Tibial nerve (tissue), 4 donors: Measurements from ENCODE around the gene OVCH1. TPM values are rescaled to one million over a fixed set of nuclear protein-coding genes. Genes with fewer than 3 reads are reported as not detected.

Experiments
- DNase-seq, 2 donors: peaks; one replicate each; pipeline ENCODE4 v3.0.0-alpha.2; 2019; ENCODE audit warnings: low spot score in 2 of 2
- H3K27ac ChIP-seq, 4 donors: fragments of 200-600 bp; sonication (generic) in 3 of 4; one replicate each; pipeline ENCODE4 v1.5.1; 2017 to 2019; ENCODE audit warnings: mild to moderate bottlenecking in 1 of 4
- H3K27me3 ChIP-seq, 2 donors: fragments of 200-600 bp; sonication (generic) in 1 of 2; one replicate each; pipeline versions ENCODE4 v1.5.1 to v1.6.0; 2017 to 2019
- H3K36me3 ChIP-seq, 3 donors: fragments of 200-600 bp; sonication (generic); one replicate each; pipeline ENCODE4 v1.5.1; 2018 to 2019
- H3K4me1 ChIP-seq, 4 donors: fragments of 200-600 bp; sonication (generic) in 3 of 4; one replicate each; pipeline ENCODE4 v1.5.1; 2017 to 2019
- H3K4me3 ChIP-seq, 4 donors: fragments of 200-600 bp; sonication (generic) in 3 of 4; one replicate each; pipeline ENCODE4 v1.5.1; 2017 to 2019; ENCODE audit warnings: mild to moderate bottlenecking in 1 of 4, moderate library complexity in 1 of 4
- H3K9me3 ChIP-seq, 4 donors: fragments of 200-600 bp; sonication (generic) in 3 of 4; one replicate each; pipeline ENCODE4 v1.5.1; 2017 to 2019
- EP300 ChIP-seq, 2 donors: sonication (generic); formaldehyde crosslinking; IDR thresholded peaks; one replicate each; pipeline ENCODE4 v1.6.1; 2017; ENCODE audit warnings: antibody characterized with exemption in 2 of 2, mild to moderate bottlenecking in 1 of 2
- POLR2A ChIP-seq, 2 donors: fragments of 450-650 bp; IDR thresholded peaks; one replicate each; pipeline ENCODE4 v1.6.1; 2017; ENCODE audit warnings: antibody characterized with exemption in 2 of 2, mild to moderate bottlenecking in 2 of 2, moderate library complexity in 2 of 2
- WGBS, 2 donors: methylation state at CpG; one replicate each; pipeline ENCODE4 v1.1.5; 2018; 5-methylcytosine and 5-hydroxymethylcytosine counted together
- total RNA-seq, 4 donors: library from RNA; depleted of rRNA; stranded (reverse); fragments of >200 nt; gene quantifications; one replicate each; pipeline ENCODE4 v1.1.0, GENCODE V29; 2016
- TF ChIP-seq, protein P1 (sequence below), 5 experiments: fragments of 200-600 bp in 3 of 5; fragments of 450-650 bp in 2 of 5; sonication (generic) in 3 of 5; IDR thresholded peaks; one replicate each; pipeline ENCODE4 v1.5.1; 2016 to 2019; ENCODE audit warnings: antibody characterized with exemption in 5 of 5, mild to moderate bottlenecking in 3 of 5, moderate library complexity in 2 of 5

OVCH1 gene, protein sequence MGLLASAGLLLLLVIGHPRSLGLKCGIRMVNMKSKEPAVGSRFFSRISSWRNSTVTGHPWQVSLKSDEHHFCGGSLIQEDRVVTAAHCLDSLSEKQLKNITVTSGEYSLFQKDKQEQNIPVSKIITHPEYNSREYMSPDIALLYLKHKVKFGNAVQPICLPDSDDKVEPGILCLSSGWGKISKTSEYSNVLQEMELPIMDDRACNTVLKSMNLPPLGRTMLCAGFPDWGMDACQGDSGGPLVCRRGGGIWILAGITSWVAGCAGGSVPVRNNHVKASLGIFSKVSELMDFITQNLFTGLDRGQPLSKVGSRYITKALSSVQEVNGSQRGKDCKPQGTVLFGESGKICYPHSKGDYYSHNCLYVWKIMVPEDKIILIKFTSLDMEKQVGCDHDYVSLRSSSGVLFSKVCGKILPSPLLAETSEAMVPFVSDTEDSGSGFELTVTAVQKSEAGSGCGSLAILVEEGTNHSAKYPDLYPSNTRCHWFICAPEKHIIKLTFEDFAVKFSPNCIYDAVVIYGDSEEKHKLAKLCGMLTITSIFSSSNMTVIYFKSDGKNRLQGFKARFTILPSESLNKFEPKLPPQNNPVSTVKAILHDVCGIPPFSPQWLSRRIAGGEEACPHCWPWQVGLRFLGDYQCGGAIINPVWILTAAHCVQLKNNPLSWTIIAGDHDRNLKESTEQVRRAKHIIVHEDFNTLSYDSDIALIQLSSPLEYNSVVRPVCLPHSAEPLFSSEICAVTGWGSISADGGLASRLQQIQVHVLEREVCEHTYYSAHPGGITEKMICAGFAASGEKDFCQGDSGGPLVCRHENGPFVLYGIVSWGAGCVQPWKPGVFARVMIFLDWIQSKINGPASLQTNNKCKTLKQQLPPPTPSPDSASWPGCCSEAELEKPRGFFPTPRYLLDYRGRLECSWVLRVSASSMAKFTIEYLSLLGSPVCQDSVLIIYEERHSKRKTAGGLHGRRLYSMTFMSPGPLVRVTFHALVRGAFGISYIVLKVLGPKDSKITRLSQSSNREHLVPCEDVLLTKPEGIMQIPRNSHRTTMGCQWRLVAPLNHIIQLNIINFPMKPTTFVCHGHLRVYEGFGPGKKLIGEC
- under 1 TPM in 2 of 4 donors, not detected in 2; 0.20 to 0.21 TPM for total RNA-seq

DNA sequence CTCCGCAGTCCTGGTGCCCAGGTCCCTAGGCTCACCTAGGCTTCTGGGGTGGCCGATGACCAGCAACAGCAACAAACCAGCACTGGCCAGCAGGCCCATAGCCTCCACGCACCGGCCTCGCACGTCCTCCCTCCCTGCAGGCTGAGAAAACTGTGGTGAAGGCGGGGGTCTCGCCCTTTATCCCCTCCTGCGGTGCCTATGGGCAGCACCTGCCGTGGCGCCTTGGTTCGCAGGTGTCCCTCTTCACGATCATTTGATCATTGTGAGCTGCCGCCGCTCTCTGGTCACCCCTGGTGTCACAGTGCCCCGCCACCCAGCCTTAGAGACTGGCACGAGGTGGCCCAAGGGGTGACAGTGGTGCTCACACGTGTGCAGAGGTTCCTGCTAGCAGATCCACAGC, at the start of gene OVCH1:
Gene OVCH1, minus strand, starts transcription at position 99 of the 400 bp plus-strand sequence. Its CDS starts 0 bp downstream, at position 99.
- no peak within 1 kb of the TSS for H3K4me3 ChIP-seq
- 96 to 97% methylated on average over 16 to 18 of the region's 18 CpGs for WGBS, 2 donors
- TF ChIP-seq EP300 (IDR thresholded peaks at IDR 0.05) (no peak), POLR2A (IDR thresholded peaks at IDR 0.05) (no peak)
- TF ChIP-seq, protein P1, sequence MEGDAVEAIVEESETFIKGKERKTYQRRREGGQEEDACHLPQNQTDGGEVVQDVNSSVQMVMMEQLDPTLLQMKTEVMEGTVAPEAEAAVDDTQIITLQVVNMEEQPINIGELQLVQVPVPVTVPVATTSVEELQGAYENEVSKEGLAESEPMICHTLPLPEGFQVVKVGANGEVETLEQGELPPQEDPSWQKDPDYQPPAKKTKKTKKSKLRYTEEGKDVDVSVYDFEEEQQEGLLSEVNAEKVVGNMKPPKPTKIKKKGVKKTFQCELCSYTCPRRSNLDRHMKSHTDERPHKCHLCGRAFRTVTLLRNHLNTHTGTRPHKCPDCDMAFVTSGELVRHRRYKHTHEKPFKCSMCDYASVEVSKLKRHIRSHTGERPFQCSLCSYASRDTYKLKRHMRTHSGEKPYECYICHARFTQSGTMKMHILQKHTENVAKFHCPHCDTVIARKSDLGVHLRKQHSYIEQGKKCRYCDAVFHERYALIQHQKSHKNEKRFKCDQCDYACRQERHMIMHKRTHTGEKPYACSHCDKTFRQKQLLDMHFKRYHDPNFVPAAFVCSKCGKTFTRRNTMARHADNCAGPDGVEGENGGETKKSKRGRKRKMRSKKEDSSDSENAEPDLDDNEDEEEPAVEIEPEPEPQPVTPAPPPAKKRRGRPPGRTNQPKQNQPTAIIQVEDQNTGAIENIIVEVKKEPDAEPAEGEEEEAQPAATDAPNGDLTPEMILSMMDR (IDR thresholded peaks at IDR 0.05), result no peak
- no peaks in the 10 kb centered on the region for H3K27me3 ChIP-seq
- no peaks in the 10 kb centered on the region for H3K36me3 ChIP-seq
- no peaks in the 10 kb centered on the region for H3K4me1 ChIP-seq
- H3K27ac ChIP-seq, result no peak within 1 kb of the TSS
- no peak for DNase-seq
- H3K9me3 ChIP-seq, result no peaks in the 10 kb centered on the region

DNA sequence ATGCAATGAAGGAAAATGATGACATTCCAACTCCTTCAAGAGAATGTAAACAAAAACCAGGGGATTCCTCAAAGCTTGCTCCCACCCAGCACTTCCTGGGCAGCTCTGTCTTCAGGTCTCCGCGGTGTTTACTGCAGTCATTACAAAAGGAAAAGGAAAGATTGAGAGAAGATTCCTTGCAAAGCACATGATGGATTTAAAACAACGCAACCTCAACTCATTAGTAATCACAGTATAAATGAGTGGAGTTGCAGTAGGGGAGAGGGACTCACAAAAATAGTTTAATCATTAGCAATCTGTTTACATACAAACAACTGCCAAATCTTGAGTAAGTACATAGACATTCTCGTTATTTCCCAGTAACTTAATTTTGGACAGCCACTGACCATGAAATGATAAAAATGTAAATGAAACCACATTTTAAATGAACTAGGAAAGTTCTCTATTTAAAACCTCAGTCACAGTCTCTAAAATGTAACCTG, 49.7 kb upstream of the OVCH1 start:
- DNase-seq, result no peak
- 56 to 57% methylated on average over 4 of the region's 4 CpGs for WGBS, 2 donors
- TF ChIP-seq POLR2A (IDR thresholded peaks at IDR 0.05), result no peak
- TF ChIP-seq EP300 (IDR thresholded peaks at IDR 0.05), result no peak
- TF ChIP-seq, protein P1 (IDR thresholded peaks at IDR 0.05), result no peak
- H3K36me3 ChIP-seq, result no peaks in the 10 kb centered on the region
- peaks cover 0 to 31% (median 0%) of the 10 kb centered on the region in 4 donors for H3K4me1 ChIP-seq
- no peaks in the 10 kb centered on the region for H3K27me3 ChIP-seq
- H3K4me3 ChIP-seq, result no peak overlapping the region
- H3K9me3 ChIP-seq, result no peaks in the 10 kb centered on the region
- peak overlapping the region in 2 of 4 donors; percentile 12 to 19 for H3K27ac ChIP-seq

DNA sequence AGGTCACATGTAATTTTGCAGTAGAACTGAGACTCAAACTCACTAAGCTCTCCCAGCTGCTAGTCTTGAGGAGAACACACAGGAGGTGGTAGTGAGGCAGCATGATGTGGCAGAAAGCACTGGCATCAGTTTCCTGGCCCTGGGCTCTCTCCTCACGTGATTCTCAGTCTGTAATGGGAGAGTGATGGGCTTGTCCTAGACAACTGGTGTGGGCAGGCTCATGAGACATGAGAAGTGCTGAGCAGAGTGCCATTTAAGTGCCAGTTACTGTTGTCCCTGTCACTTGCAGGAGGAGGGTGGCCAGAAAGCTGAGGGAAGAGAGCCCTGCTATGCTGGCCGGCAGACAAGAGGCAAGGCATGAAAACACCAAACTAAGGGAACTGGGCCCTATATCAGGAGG, 48.5 kb upstream of the OVCH1 start:
- H3K36me3 ChIP-seq, result no peaks in the 10 kb centered on the region
- H3K27ac ChIP-seq, result no peak overlapping the region
- H3K4me3 ChIP-seq, result no peak overlapping the region
- no peaks in the 10 kb centered on the region for H3K27me3 ChIP-seq
- no peak for TF ChIP-seq POLR2A (IDR thresholded peaks at IDR 0.05)
- TF ChIP-seq EP300 (IDR thresholded peaks at IDR 0.05), result no peak
- TF ChIP-seq, protein P1 (IDR thresholded peaks at IDR 0.05), result no peak
- WGBS, 2 donors, result 76 to 85% methylated on average over 2 of the region's 2 CpGs
- H3K4me1 ChIP-seq, result peaks cover 0 to 28% (median 0%) of the 10 kb centered on the region in 4 donors
- H3K9me3 ChIP-seq, result no peaks in the 10 kb centered on the region
- no peak for DNase-seq

DNA sequence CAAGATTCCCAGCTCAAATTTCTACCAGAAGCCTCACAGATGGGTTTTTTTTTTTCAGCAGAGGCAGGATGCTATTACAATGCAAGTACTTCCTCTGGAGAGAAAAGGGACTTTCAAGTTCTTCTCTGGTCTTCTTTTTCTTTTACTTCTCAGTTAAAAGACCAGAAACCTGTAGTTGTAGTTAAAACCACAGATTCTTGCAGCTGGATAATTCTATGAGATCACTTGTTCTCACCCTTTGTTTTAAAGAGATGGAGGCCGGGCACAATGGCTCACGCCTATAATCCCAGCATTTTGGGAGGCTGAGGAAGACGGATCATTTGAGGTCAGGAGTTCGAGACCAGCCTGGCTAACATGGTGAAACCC, 47.6 kb upstream of the OVCH1 start:
- peaks cover 0 to 28% (median 0%) of the 10 kb centered on the region in 4 donors for H3K4me1 ChIP-seq
- H3K36me3 ChIP-seq, result no peaks in the 10 kb centered on the region
- no peak overlapping the region for H3K27ac ChIP-seq
- H3K9me3 ChIP-seq, result no peaks in the 10 kb centered on the region
- 88 to 92% methylated on average over 4 of the region's 4 CpGs for WGBS, 2 donors
- DNase-seq, result no peak
- no peak overlapping the region for H3K4me3 ChIP-seq
- TF ChIP-seq POLR2A (IDR thresholded peaks at IDR 0.05), result no peak
- TF ChIP-seq, protein P1 (IDR thresholded peaks at IDR 0.05), result no peak
- H3K27me3 ChIP-seq, result no peaks in the 10 kb centered on the region
